Tibial artery (tissue), 4 donors: ENCODE results near the gene CFAP61.

Source experiments
- DNase-seq, 2 donors: peaks; one replicate each; pipeline ENCODE4 v3.0.0-alpha.2; 2019
- H3K27ac ChIP-seq, 2 donors: fragments of 200-600 bp; sonication (generic) in 1 of 2; 1 replicate in 1 of 2; 2 replicates in 1 of 2; pipeline ENCODE4 v1.5.1; 2018 to 2019; ENCODE audit warnings: mild to moderate bottlenecking in 1 of 2
- H3K27me3 ChIP-seq, 2 donors: fragments of 200-600 bp; sonication (generic) in 1 of 2; one replicate each; pipeline versions ENCODE4 v1.5.1 to v1.6.0; 2016 to 2019
- H3K36me3 ChIP-seq, 3 donors: fragments of 200-600 bp; sonication (generic) in 2 of 3; one replicate each; pipeline ENCODE4 v1.5.1; 2016 to 2019; ENCODE audit warnings: mild to moderate bottlenecking in 2 of 3
- H3K4me1 ChIP-seq, 4 donors: fragments of 200-600 bp; sonication (generic) in 2 of 4; 1 replicate in 3 of 4; 2 replicates in 1 of 4; pipeline ENCODE4 v1.5.1; 2016 to 2019
- H3K4me3 ChIP-seq, 2 donors: fragments of 200-600 bp; sonication (generic) in 1 of 2; 1 replicate in 1 of 2; 2 replicates in 1 of 2; pipeline ENCODE4 v1.5.1; 2018 to 2019; ENCODE audit warnings: mild to moderate bottlenecking in 2 of 2
- H3K9me3 ChIP-seq, 3 donors: fragments of 200-600 bp; sonication (generic) in 1 of 3; one replicate each; pipeline ENCODE4 v1.5.1; 2016 to 2019
- CTCF ChIP-seq, 2 experiments: fragments of 200-600 bp in 1 of 2; fragments of 450-650 bp in 1 of 2; IDR thresholded peaks; one replicate each; pipeline ENCODE4 v1.5.1; 2017 to 2019; ENCODE audit warnings: antibody characterized with exemption in 2 of 2, mild to moderate bottlenecking in 1 of 2, moderate library complexity in 1 of 2
- intact Hi-C: fragments of 100-400 bp; cut with DNase I; formaldehyde crosslinking; loops from one replicate; pipeline ENCODE4 v1.15.0; 2023; ENCODE audit warnings: low total_unique reads

Gene CFAP61

GRCh38 chr20:20304942-20305341 lies 252.6 kb downstream of the CFAP61 start:
- H3K27me3 ChIP-seq = no peaks in the 10 kb centered on the region
- DNase-seq = no peak
- TF ChIP-seq CTCF (IDR thresholded peaks at IDR 0.05) = no peak
- no peak overlapping the region for H3K27ac ChIP-seq
- intact Hi-C loops = loop anchor here (10.0 kb wide), 1 partner anchor 60 kb away; no protein-coding TSS in a partner anchor
- H3K36me3 ChIP-seq = no peaks in the 10 kb centered on the region
- no peak overlapping the region for H3K4me3 ChIP-seq
- H3K9me3 ChIP-seq = no peaks in the 10 kb centered on the region
- no peaks in the 10 kb centered on the region for H3K4me1 ChIP-seq

GRCh38 chr20:20312562-20312961 lies 260.2 kb downstream of the CFAP61 start:
- Histone ChIP-seq H3K9me3 (no peaks in the 10 kb centered on the region), H3K27me3 (no peaks in the 10 kb centered on the region), H3K36me3 (no peaks in the 10 kb centered on the region), H3K4me3 (no peak overlapping the region), H3K27ac (no peak overlapping the region), H3K4me1 (no peaks in the 10 kb centered on the region)
- no peak for DNase-seq
- intact Hi-C loops = no loop called here
- TF ChIP-seq CTCF (IDR thresholded peaks at IDR 0.05) = no peak

DNA sequence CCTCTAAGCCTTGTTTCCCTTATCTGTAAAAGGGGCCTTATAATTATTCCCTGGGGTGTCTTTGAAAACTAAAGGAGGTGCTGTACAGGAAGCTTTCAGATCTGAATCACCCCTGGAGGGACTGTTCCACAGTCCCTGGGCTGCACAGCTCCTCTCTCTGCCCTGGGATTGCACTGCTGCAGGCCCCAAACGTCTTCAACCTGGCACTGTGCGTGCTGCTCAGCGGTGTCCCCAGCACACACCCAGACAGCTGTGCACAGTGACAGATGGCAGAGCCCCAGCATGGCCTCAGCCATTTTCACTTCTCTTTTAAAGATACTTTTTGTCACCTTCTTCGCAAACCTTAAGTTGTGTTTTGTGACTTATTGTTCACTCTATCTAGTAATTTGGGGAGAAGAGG lies 264.9 kb downstream of the CFAP61 start:
- Histone ChIP-seq H3K9me3 (peaks cover 0 to 8% (median 0%) of the 10 kb centered on the region in 3 donors), H3K36me3 (no peaks in the 10 kb centered on the region), H3K4me3 (no peak overlapping the region), H3K27me3 (no peaks in the 10 kb centered on the region), H3K4me1 (no peaks in the 10 kb centered on the region), H3K27ac (no peak overlapping the region)
- intact Hi-C loops = no loop called here
- no peak for TF ChIP-seq CTCF (IDR thresholded peaks at IDR 0.05)
- no peak for DNase-seq

DNA sequence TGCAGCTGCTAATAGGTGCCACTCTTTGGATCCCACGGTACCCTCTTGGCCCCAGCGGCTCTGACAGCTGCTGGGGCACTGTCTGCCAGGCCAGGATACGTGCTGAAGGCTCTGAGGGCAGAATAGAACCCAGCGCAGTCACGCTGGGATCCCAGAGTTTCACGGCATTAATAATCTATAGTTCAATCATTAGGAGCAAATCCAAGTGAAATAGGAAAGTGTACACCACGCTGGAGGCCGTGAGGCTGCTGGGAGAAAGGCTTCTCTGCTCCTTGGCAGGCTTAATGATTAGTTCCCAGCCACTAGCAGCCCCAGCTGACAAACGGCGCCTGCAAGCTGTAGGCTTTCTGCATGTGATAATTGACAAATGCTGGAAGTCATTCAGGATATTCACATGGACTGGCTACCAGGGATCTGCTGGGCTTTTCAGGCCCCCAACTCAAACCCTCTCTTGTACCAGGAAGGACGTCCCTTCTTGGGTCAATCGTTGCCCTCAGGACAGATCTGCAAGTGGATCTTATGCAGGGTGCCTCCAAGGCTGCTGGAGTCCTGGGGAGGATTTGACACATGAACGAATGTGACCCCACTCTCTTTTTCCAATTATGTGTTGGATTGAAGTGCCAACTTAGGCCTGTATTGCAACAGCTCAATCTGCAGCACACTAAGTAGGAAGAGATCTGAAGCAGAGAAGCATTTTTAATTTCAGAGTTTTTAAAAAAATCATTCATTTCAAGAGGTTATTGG lies 265.5 kb downstream of the CFAP61 start:
- Histone ChIP-seq H3K4me1 (no peaks in the 10 kb centered on the region), H3K4me3 (no peak overlapping the region), H3K27me3 (no peaks in the 10 kb centered on the region), H3K9me3 (peaks cover 0 to 9% (median 0%) of the 10 kb centered on the region in 3 donors), H3K36me3 (no peaks in the 10 kb centered on the region), H3K27ac (no peak overlapping the region)
- intact Hi-C loops = no loop called here
- no peak for DNase-seq
- no peak for TF ChIP-seq CTCF (IDR thresholded peaks at IDR 0.05)

- peaks cover 0 to 9% (median 0%) of the 10 kb centered on the region in 3 donors for H3K9me3 ChIP-seq
- no peak for TF ChIP-seq CTCF (IDR thresholded peaks at IDR 0.05)
- H3K4me1 ChIP-seq = no peaks in the 10 kb centered on the region
- no peaks in the 10 kb centered on the region for H3K27me3 ChIP-seq
- H3K27ac ChIP-seq = no peak overlapping the region
- no peaks in the 10 kb centered on the region for H3K36me3 ChIP-seq
- intact Hi-C loops = no loop called here
- no peak overlapping the region for H3K4me3 ChIP-seq
- DNase-seq = no peak
Measured at GRCh38 chr20:20318365-20319161, 266.2 kb downstream of the CFAP61 start.
